ENCODE measurements around the gene OCIAD1. TPM values are rescaled to one million over a fixed set of nuclear protein-coding genes. Genes with fewer than 3 reads are reported as not detected.
"Not testable (repeated sequence)": the region's sequence is repeated elsewhere in the genome, so short reads cannot be mapped to it uniquely, and the experiment has no call there.

Gene OCIAD1
- total RNA-seq, 1 experiment from 2014 or later = 182 TPM

DNA sequence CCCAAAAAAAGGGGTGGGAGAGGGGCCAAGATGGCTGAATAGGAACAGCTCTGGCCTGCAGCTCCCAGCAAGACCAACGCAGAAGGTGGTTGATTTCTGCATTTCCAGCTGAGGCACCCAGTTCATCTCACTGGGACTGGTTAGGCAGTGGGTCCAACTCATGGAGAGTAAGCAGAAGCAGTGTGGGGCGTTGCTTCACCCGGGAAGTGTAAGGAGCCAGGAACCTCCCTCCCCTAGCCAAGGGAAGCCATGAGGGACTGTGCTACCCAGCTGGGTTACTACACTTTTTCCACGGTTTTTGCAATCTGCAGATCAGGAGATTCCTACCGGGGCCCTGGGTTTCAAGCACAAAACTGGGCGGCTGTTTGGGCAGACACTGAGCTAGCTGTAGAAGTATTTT, 13.9 kb upstream of the OCIAD1 start:
- DNase-seq (ENCODE audit: low read depth) = no peak

- DNase-seq (ENCODE audit: low read depth) = not testable (repeated sequence)
Measured at GRCh38 chr4:48821431-48821830, 9.5 kb upstream of the OCIAD1 start.

DNA sequence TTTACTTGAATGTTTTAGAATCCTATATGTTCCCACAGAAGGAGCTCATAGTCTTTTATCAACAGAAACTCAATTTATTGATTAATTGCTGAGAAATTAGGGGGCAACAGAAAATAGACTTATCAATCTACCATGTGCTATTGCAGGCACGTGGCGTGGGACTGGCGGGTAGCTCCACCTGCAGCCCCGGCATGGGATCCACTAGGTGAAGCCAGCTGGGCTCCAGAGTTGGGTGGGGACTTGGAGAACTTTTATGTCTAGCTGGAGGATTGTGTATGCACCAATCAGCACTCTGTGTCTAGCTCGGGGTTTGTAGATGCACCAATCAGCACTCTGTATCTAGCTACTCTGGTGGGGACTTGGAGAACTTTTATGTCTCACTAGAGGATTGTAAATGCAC, 3.3 kb upstream of the OCIAD1 start:
- no peak for DNase-seq (ENCODE audit: low read depth)

DNA sequence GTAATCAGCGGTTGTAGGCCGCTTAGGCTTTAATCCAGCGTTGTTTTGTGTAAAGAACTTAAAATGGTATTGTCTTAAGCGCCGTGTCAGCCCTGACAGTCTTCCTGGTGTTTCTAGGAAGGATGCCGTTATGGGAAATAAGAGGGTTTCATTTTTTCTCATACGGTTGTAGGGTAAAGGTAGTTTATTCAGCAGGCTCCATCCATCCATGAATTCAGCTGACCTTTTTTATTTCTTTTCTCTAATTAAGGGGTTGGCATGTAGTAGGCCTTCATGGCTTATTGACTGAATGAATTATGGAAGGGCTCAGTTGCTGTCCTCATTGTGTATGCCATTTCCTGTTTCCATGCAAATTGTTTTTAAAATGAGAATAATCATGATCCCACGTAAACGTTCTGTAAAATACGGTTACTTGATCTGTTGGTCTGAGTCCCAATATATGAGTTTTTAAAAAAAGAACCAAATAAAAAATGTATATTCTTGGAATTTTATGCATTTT, 693 bp downstream of the OCIAD1 start:
- DNase-seq (ENCODE audit: low read depth) = no peak

GRCh38 chr4:48832571-48832970, 1.7 kb downstream of the OCIAD1 start:
- peak; percentile 49 for DNase-seq (ENCODE audit: low read depth)

GRCh38 chr4:48836658-48837057, 5.8 kb downstream of the OCIAD1 start:
- DNase-seq (ENCODE audit: low read depth) = no peak

DNA sequence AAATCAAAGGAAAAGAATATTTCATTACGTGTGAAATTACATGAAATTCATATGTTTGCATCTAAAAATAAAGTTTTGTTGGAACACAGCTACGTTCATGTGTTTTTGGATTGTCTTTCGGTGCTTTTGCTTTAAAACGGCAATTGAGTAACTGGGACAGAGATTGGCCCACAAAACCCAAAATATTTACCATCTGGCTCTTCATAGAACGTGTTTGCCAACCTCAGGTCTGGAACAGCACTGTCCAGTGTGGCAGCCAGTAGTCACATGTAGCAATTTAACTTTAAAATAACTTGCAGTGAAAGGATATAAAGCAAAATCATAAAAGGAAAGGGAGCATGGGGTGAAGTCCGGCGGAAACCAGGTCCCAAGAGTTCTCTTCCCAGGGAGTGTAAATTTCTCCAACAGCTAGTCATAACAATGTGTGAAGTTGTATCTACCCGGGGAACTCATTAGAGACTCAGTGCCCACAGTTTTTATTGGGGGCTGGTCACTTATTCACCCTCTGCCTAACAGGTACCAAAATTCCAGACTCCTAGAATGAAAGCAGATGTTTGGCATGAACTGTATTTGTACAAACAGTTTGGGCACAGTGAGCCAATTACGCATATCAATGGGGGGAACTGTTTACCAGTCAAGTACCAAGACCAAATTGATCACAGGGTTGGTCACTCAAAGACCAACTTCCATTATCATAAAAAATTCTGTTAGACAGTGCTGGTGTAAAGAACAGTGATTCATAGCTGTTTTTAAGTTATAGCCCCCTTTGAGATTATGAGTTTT, 10.3 kb downstream of the OCIAD1 start:
- no peak for DNase-seq (ENCODE audit: low read depth)

GRCh38 chr4:48844843-48845242, 14.0 kb downstream of the OCIAD1 start:
- no peak for DNase-seq (ENCODE audit: low read depth)

DNA sequence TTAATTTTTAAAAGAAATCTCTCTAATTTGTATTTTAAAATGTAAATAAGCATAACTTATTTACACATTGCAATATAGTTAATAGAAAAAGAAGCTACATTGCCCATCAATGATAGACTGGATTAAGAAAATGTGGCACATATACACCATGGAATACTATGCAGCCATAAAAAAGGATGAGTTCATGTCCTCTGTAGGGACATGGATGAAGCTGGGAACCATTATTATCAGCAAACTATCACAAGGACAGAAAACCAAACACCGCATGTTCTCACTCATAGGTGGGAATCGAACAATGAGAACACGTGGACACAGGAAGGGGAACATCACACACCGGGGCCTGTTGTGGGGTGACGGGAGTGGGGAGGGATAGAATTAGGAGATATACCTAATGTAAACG, 17.9 kb downstream of the OCIAD1 start:
- not testable (repeated sequence) for DNase-seq (ENCODE audit: low read depth)

- DNase-seq (ENCODE audit: low read depth) = no peak
Measured at GRCh38 chr4:48851651-48852050, 20.8 kb downstream of the OCIAD1 start.

DNA sequence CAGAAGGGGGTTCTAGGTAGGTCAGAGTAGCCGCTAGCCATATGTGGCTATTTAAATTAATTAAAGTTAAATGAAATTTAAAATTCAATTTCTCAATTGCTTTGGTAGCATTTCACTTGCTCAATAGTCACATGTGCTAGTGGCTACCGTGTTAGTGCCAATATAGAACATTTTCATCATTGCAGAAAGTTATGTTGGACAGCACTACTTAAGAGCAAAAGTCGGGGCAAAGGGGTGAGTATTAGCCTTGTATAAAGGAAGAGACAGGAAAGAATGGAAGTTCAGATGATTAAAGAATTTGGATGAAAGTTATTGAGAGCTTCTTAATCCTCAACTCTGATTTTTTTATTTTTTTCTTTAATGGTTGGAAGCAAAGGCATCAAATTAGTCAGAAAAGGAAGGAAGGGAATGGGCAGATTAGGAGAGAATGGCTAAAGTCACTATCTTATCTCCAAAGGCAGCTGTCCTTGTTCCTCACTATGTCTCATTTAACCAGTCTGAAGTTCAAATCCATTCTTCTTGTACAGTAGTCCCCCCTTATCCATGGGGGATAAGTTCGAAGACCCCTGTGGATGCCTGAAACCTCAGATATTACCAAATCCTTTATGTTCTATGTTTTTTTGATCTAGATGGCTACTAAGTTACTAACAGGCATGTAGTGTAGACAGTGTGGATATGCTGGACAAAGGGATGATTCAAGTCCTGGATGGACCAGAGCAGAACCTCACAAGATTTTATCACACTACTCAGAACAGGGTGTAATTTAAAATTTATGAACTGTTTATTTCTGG, 22.9 kb downstream of the OCIAD1 start:
- no peak for DNase-seq (ENCODE audit: low read depth)

- DNase-seq (ENCODE audit: low read depth) = no peak
Measured at GRCh38 chr4:48854395-48854683, 23.5 kb downstream of the OCIAD1 start.

- no peak for DNase-seq (ENCODE audit: low read depth)
Measured at GRCh38 chr4:48854982-48855381, 24.1 kb downstream of the OCIAD1 start.

DNA sequence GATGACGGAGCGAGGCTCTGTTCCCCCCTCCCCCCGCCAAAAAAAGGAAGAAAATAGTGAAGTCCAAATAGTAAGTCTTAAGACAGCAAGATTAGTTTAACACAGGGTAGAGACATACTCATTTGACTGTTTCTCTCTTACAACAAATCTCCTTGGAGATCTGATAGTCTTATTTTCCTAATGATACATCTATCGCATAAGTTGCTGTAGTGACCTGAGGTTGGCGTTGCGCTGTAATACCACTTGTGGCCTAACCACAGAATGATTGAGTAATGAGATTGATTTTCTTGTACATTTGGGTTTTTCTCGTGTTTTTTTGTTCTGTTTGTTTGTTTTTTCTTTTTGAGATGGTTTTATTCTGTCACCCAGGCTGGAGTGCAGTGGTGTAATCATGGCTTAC, 27.2 kb downstream of the OCIAD1 start:
- DNase-seq (ENCODE audit: low read depth) = peak; percentile 64

DNA sequence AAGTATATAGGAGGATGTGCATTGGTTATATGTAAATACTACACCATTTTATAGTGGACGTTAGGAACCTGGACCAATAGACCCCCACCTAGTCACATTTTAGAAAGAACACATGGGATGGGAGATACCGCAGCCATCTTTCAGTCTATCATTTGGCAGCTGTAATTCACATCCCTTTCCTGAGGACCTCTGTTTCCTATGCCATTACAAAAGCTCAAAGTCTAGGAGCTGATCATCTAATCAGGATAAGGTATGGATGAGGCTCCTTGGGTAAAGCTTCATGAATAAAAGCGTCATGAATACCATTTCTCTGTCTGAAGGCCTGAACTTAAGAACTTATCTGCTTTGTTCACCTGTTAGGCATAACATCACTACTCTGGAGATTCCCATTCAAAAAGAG, 31.1 kb downstream of the OCIAD1 start:
- DNase-seq (ENCODE audit: low read depth) = no peak

DNA sequence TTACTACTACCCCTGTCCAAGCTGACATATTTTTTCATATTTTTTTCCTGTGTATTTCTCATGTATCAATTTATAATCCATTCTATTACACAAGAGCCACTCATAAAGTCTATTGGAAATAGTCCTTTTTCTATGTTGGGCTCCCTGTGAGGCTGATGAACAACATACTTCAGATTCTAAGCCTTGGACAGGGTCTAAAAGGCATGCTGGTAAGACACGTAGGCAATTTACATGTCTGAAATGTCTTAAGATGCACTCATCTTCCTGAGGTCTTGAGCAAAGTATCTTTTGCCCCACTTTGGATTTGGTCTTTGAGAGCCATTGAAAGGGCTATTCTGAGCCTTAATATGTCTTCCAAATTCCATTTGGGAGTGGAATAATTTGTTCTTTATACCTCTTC, 31.8 kb downstream of the OCIAD1 start:
- no peak for DNase-seq (ENCODE audit: low read depth)

DNA sequence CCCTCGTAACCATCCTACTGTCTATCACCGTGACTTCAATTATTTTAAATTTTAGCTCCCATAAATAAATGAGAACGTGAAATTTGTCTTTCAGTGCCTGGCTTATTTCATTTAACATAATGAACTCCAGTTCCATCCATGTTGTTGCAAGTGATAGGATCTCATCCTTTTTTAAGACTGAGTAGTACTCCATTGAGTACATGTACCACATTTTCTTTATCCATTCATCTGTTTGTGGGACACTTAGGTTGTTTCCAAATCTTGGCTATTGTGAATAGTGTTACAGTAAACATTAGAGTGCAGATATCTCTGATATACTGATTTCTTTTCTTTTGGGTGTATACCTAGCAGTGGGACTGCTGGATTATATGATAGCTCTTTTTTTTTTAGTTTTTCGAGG, 32.8 kb downstream of the OCIAD1 start:
- DNase-seq (ENCODE audit: low read depth) = no peak

DNA sequence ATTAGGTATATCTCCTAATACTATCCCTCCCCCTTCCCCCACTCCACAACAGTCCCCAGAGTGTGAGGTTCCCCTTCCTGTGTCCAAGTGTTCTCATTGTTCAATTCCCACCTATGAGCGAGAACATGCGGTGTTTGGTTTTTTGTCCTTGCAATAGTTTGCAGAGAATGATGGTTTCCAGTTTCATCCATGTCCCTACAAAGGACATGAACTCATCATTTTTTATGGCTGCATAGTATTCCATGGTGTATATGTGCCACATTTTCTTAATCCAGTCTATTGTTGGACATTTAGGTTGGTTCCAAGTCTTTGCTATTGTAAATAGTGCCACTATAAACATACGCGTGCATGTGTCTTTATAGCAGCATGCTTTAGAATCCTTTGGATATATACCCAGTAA, 33.8 kb downstream of the OCIAD1 start:
- DNase-seq (ENCODE audit: low read depth) = not testable (repeated sequence)

DNA sequence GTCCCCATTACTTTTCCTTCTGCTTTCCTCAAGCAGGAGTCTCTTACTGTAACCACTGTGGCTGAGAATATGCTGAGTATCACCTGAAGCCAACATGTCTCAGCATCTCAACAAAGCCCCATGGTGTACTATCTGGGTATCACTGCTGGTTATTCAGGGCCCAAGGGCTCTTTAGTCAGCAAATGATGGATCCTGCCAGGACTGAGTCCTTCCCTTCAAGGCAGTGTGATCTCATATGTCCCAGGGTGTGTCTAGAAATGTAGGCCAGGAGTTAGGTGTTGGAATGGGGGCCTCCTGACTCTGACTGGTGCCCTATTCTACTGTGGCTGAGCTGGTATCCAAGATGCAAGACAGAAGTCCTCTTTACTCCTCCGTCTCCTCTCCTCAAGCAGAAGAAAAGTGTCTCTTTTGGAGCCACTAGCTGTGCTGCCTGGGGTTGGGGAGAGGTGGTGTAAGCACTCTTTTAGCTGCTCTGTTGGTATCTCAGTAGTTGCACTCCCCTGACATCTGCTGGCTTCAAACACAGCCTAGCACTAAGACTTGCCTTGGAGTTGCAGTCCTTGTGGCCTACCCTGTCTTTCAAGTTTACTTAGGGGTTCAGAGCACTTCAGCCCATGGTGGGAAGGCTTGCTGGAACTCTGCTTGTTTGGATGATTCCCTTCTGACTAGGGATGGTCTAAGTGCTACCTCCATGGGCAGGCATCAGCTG, 47.1 kb downstream of the OCIAD1 start:
- DNase-seq (ENCODE audit: low read depth) = no peak

GRCh38 chr4:48879561-48880442, 48.9 kb downstream of the OCIAD1 start:
- no peak for DNase-seq (ENCODE audit: low read depth)

DNA sequence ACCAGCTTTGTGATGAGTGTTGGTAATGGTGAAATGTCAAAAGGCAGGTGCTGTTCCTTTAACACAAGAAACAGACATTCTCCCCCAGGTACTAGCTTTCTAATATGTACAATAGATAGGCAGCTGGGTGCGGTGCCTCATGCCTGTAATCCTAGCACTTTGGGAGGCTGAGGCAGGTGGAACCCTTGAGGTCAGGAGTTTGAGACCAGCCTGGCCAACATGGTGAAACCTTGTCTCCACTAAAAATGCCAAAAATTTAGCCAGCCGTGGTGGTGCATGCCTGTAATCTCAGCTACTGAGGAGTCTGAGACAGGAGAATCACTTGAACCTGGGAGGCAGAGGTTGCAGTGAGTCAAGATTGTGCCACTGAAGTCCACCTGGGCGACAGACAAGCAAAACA, 50.8 kb downstream of the OCIAD1 start:
- not testable (repeated sequence) for DNase-seq (ENCODE audit: low read depth)
